Heart left ventricle (tissue), 16 donors: ENCODE measurements around the gene SSH2. TPM values are rescaled to one million over a fixed set of nuclear protein-coding genes. Genes with fewer than 3 reads are reported as not detected.

Experiments used
- ATAC-seq, 4 donors: fragments of 200-7000 bp; cut with Tn5 transposase; one replicate each; pipeline ENCODE4 v1.9.1; 2020 to 2022; ENCODE audit warnings: moderate library complexity in 4 of 4, mild to moderate bottlenecking in 3 of 4, moderate number of reproducible peaks in 1 of 4
- DNase-seq, 5 donors: peaks; one replicate each; pipeline ENCODE4 v3.0.0-alpha.2; 2020
- H3K27ac ChIP-seq, 12 donors: fragments of 200-600 bp; sonication (generic) in 4 of 12; one replicate each; pipeline versions ENCODE4 v1.5.0 to v1.8.0; 2016 to 2022; ENCODE audit warnings: mild to moderate bottlenecking in 2 of 12
- H3K27me3 ChIP-seq, 9 donors: fragments of 200-600 bp; sonication (generic) in 2 of 9; one replicate each; pipeline versions ENCODE4 v1.5.1 to v1.8.0; 2016 to 2022; ENCODE audit warnings: mild to moderate bottlenecking in 3 of 9
- H3K36me3 ChIP-seq, 9 donors: fragments of 200-600 bp; sonication (generic) in 2 of 9; one replicate each; pipeline versions ENCODE4 v1.5.0 to v1.8.0; 2018 to 2022; ENCODE audit warnings: mild to moderate bottlenecking in 2 of 9
- H3K4me1 ChIP-seq, 12 donors: fragments of 200-600 bp; sonication (generic) in 4 of 12; one replicate each; pipeline versions ENCODE4 v1.5.0 to v1.8.0; 2016 to 2022; ENCODE audit warnings: mild to moderate bottlenecking in 3 of 12
- H3K4me3 ChIP-seq, 12 donors: fragments of 200-600 bp; sonication (generic) in 4 of 12; one replicate each; pipeline versions ENCODE4 v1.5.0 to v1.8.0; 2017 to 2022; ENCODE audit warnings: mild to moderate bottlenecking in 9 of 12, moderate library complexity in 4 of 12
- H3K9me3 ChIP-seq, 12 donors: fragments of 200-600 bp; sonication (generic) in 4 of 12; one replicate each; pipeline versions ENCODE4 v1.5.0 to v1.8.0; 2016 to 2022; ENCODE audit warnings: mild to moderate bottlenecking in 1 of 12
- POLR2A ChIP-seq, 2 donors: fragments of 450-650 bp; IDR thresholded peaks; one replicate each; pipeline ENCODE4 v1.6.1; 2017; ENCODE audit warnings: antibody characterized with exemption in 2 of 2, mild to moderate bottlenecking in 2 of 2, moderate library complexity in 2 of 2
- WGBS, 4 donors: extraction: QIAGEN DNeasy Blood & Tissue Kit in 2 of 4; methylation state at CpG; one replicate each; pipeline versions ENCODE4 v1.1.5 to v1.1.7; 2013 to 2018; 5-methylcytosine and 5-hydroxymethylcytosine counted together
- intact Hi-C, 10 donors: fragments of 100-400 bp; cut with DNase I; formaldehyde crosslinking; loops; one replicate each; pipeline versions ENCODE4 v1.11.1 to v1.14.2; 2022
- polyA plus RNA-seq, 2 donors: library from polyadenylated mRNA; stranded (reverse); fragments of 200-250 nt; gene quantifications; one replicate each; pipeline ENCODE4 v1.2.3, GENCODE V29; 2013
- total RNA-seq, 9 donors: library from RNA; depleted of rRNA in 2 of 9; stranded (reverse); fragments of >200 nt in 2 of 9; fragmentation: NEBNext Ultra II Directional in 3 of 9; extraction: Animal tissue kit (Norgen Biotek cat#: 25700) in 3 of 9; gene quantifications; one replicate each; pipeline versions ENCODE4 v1.1.0 to v1.2.4, GENCODE V29; 2016 to 2023
- TF ChIP-seq, protein P1 (sequence below), 12 donors: fragments of 200-600 bp; sonication (generic) in 4 of 12; IDR thresholded peaks; one replicate each; pipeline versions ENCODE4 v1.5.0 to v1.8.0; 2018 to 2022; ENCODE audit warnings: antibody characterized with exemption in 12 of 12, mild to moderate bottlenecking in 5 of 12
- donor health status: ischemic (EF 13 %, LVEDD 7.1; RV severe dilation, severe dysfunction).
- donor health status: healthy with polysubstance abuse.
- donor health status: DM: no; HTN: yes; CAD: no.
- donor health status: DM: no; HTN: no; CAD: no.
- donor health status: ischemic (EF 25% LVEDD 6.9; RV normal size, moderate dysfunction).
- donor health status: ischemic (EF 25% LVEDD 5.7; RV mildly dilated, moderate dysfunction).
- donor health status: healthy.
- donor health status: DM: yes; HTN: yes; CAD: no.
- donor health status: ischemic (EF 35%, LVEDD 5.7; RV mildly dilated, moderate dysfunction).
- donor health status: nonischemic (EF 11% LVEDD 7.7; RV severe dilation, severe dysfunction).
- donor health status: DM: yes; HTN: yes; CAD: no.
- donor health status: PGD.
- donor health status: ischemic (EF 29% LVEDD 5.4; RV normal size, mild dysfunction).
- donor health status: nonischemic (EF 23%, LVEDD 6.1; RV moderate dilation, normal function).

SSH2 gene
- total and polyA plus RNA-seq, 11 donors = 20.8 to 46.7 (median 36.6) TPM

DNA sequence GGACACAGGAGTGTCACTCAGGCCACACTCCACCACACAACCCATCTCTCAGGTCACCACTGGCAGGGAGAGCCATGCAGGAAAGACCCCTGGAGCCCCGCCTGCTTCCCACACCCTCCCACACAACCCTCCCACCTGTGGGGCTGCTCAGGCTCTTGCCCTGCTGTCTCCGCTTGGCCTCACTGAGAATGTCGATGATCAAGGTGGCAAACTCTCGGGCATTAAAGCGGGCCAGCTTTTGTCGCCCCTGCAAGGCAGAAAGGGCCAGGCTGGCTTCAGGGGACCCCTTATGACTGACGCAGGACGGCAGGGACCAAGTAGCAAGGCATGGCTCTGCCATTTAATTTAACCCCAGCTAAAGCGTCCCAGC is 353.0 kb downstream of the SSH2 start:
- intact Hi-C loops = loop anchor here in 2 of 10 donors (5.0 to 10.0 kb wide), 2 partner anchors 35 to 518 kb away; no protein-coding TSS in a partner anchor
- peaks cover 0 to 85% (median 79%) of the 10 kb centered on the region in 9 donors for H3K36me3 ChIP-seq
- WGBS, 4 donors = 94 to 97% (median 96%) methylated on average over 9 of the region's 9 CpGs

GRCh38 chr17:29576214-29577000 is 353.6 kb downstream of the SSH2 start:
- 91 to 95% (median 94%) methylated on average over 24 to 37 of the region's 37 CpGs for WGBS, 4 donors
- Histone ChIP-seq H3K27me3 (no peaks in the 10 kb centered on the region), H3K27ac (no peak overlapping the region), H3K4me1 (peaks cover 5 to 42% (median 23%) of the 10 kb centered on the region in 12 donors), H3K36me3 (peaks cover 0 to 79% (median 73%) of the 10 kb centered on the region in 9 donors), H3K9me3 (no peaks in the 10 kb centered on the region), H3K4me3 (no peak overlapping the region)
- ATAC-seq (no peak), DNase-seq (peak in 4 of 5 donors; percentile 8 to 49 (median 18))
- intact Hi-C loops = loop anchor here in 2 of 10 donors (5.0 to 10.0 kb wide), 2 partner anchors 36 to 518 kb away; no protein-coding TSS in a partner anchor
- TF ChIP-seq, protein P1, sequence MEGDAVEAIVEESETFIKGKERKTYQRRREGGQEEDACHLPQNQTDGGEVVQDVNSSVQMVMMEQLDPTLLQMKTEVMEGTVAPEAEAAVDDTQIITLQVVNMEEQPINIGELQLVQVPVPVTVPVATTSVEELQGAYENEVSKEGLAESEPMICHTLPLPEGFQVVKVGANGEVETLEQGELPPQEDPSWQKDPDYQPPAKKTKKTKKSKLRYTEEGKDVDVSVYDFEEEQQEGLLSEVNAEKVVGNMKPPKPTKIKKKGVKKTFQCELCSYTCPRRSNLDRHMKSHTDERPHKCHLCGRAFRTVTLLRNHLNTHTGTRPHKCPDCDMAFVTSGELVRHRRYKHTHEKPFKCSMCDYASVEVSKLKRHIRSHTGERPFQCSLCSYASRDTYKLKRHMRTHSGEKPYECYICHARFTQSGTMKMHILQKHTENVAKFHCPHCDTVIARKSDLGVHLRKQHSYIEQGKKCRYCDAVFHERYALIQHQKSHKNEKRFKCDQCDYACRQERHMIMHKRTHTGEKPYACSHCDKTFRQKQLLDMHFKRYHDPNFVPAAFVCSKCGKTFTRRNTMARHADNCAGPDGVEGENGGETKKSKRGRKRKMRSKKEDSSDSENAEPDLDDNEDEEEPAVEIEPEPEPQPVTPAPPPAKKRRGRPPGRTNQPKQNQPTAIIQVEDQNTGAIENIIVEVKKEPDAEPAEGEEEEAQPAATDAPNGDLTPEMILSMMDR (IDR thresholded peaks at IDR 0.05) = no peak
- TF ChIP-seq POLR2A (IDR thresholded peaks at IDR 0.05) = no peak

More for the DNA sequence above, 353.0 kb downstream of the SSH2 start:
- Histone ChIP-seq H3K27me3 (no peaks in the 10 kb centered on the region), H3K4me3 (no peak overlapping the region), H3K4me1 (peaks cover 3 to 36% (median 19%) of the 10 kb centered on the region in 12 donors), H3K9me3 (no peaks in the 10 kb centered on the region), H3K27ac (peak overlapping the region in 1 of 12 donors; percentile 54)
- DNase-seq (peak in 2 of 5 donors; percentile 5 to 15), ATAC-seq (no peak)
- TF ChIP-seq, protein P1 (IDR thresholded peaks at IDR 0.05) = no peak
- no peak for TF ChIP-seq POLR2A (IDR thresholded peaks at IDR 0.05)

Other genes starting within 250 kb of the SSH2 start
- gene EFCAB5, start 11.4 kb upstream of the SSH2 start, total RNA-seq = 1 to 10 TPM in 1 of 9 donors, under 1 TPM in 3, not detected in 5; 0.40 to 1.2 (median 0.68) TPM
- gene EFCAB5, start 11.4 kb upstream of the SSH2 start, polyA plus RNA-seq = under 1 TPM in 1 of 2 donors, not detected in 1; 0.01 TPM
- 10 to 100 TPM; 10.6 to 34.3 (median 25.0) TPM for gene NSRP1, start 186.6 kb upstream of the SSH2 start, total RNA-seq
- 10 to 100 TPM; 30.0 to 36.6 TPM for gene NSRP1, start 186.6 kb upstream of the SSH2 start, polyA plus RNA-seq